ENCODE measurements around the gene RASSF7. TPM values are rescaled to one million over a fixed set of nuclear protein-coding genes. Genes with fewer than 3 reads are reported as not detected.
A peak's percentile ranks its signal among the peaks of the same experiment; 100 is the strongest.

The RASSF7 gene
- total RNA-seq (2014; rRNA removed; shearing (Covaris generic)) (18.8 and 19.3 TPM in 2 replicates), polyA plus RNA-seq (2016; fragmentation: Nextera tagmentation; extraction: Ambion mirVana) (10.6 and 11.9 TPM in 2 replicates)

- WGBS, 2 experiments (ENCODE audit: low coverage in 1 of 2, low lambda C conversion rate in 2 of 2, missing lambda C conversion rate in 2 of 2) = 3 to 6% methylated on average over 31 to 65 of the region's 95 CpGs
- peak; percentile 89 for DNase-seq
- H3F3A ChIP-seq (ENCODE audit: insufficient read depth) = no peaks in the 10 kb centered on the region
- no peaks in the 10 kb centered on the region for H3K9me2 ChIP-seq (ENCODE audit: insufficient read depth)
- H3K9ac ChIP-seq = peak within 1 kb of the TSS; percentile 52
- H3K4me2 ChIP-seq (ENCODE audit: unreplicated experiment) = peak within 1 kb of the TSS; percentile 77
- TF ChIP-seq EZH2phosphoT487 (IDR thresholded peaks at IDR 0.05; ENCODE audit: insufficient read depth, low read depth) = no peak
- no peak for TF ChIP-seq EZH2 (IDR thresholded peaks at IDR 0.05; ENCODE audit: insufficient read depth, poor library complexity, severe bottlenecking)
- H3K36me3 ChIP-seq (ENCODE audit: low read depth) = no peaks in the 10 kb centered on the region
- in situ Hi-C loops (cut with MboI) = no loop called here
- no peaks in the 10 kb centered on the region for H3K9me3 ChIP-seq (ENCODE audit: low read depth)
- H3K79me2 ChIP-seq (ENCODE audit: insufficient read depth) = no peaks in the 10 kb centered on the region
- peak within 1 kb of the TSS; percentile 79 for H3K4me3 ChIP-seq
- no peaks in the 10 kb centered on the region for H3K4me1 ChIP-seq (ENCODE audit: insufficient read depth)
- H3K27me3 ChIP-seq (replicated peaks; ENCODE audit: insufficient read depth) = peaks cover 12% of the 10 kb centered on the region; the same call in 1 of the 2 replicates
- no peak within 1 kb of the TSS for H3K27ac ChIP-seq
- no peaks in the 10 kb centered on the region for H4K20me1 ChIP-seq (ENCODE audit: insufficient read depth)
- H2AFZ ChIP-seq = peak within 1 kb of the TSS; percentile 81
Measured at GRCh38 chr11:560305-561147, at the start of gene RASSF7, which contains the start of gene LMNTD2. Gene RASSF7 (plus strand): TSS chr11:560970. CDS start chr11:561769, 799 bp downstream. Gene LMNTD2 (minus strand): TSS chr11:560738. CDS start chr11:560716, 22 bp downstream.

DNA sequence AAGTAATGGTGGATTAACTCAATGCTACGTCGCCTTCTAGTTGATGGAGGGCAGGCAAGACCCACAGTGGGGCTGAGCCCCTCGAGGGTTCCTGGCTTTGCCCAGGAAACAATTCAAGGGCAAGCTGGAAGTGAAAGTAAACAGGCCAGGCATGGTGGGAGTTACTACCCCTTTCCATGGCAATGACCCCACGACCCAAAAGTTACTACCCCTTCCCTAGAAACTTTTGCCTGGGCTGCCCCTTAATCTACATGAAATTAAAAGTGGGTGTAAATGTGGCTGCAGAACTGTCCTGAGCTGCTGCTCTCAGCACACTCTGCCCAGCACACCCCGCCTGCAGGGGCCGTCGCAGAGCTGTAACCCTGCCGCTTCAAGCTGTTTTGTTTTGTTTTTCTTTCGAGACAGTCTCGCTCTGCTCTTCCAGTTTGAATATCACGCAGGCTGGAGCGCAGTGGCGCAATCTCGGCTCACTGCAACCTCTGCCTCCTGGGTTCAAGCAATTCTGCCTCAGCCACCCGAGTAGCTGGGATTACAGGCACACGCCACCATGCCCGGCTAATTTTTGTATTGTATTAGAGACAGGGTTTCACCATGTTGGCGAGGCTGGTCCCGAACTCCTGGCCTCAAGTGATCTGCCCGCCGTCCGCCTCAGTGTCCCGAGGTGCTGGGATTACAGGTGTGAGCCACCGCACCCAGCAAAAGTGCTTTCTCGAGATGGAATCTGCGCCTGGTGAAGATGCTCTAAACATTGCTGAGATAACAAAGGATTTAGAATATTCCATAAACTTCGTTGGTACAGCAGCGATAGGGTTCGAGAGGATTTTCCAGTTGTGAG, 47.8 kb upstream of the RASSF7 start:
- Histone ChIP-seq H3K4me2 (ENCODE audit: unreplicated experiment) (no peak overlapping the region), H3K27me3 (replicated peaks; ENCODE audit: insufficient read depth) (no peaks in the 10 kb centered on the region), H3K36me3 (ENCODE audit: low read depth) (peaks cover 13% of the 10 kb centered on the region; the same call in 1 of the 2 replicates), H3K4me1 (ENCODE audit: insufficient read depth) (peaks cover 6% of the 10 kb centered on the region; the same call in 1 of the 2 replicates), H3K9me3 (ENCODE audit: low read depth) (no peaks in the 10 kb centered on the region), H3K9me2 (ENCODE audit: insufficient read depth) (no peaks in the 10 kb centered on the region), H3K27ac (no peak overlapping the region), H3K9ac (no peak overlapping the region), H3F3A (ENCODE audit: insufficient read depth) (no peaks in the 10 kb centered on the region), H3K4me3 (no peak overlapping the region), H4K20me1 (ENCODE audit: insufficient read depth) (no peaks in the 10 kb centered on the region), H3K79me2 (ENCODE audit: insufficient read depth) (peaks cover 42% of the 10 kb centered on the region), H2AFZ (no peak overlapping the region)
- DNase-seq = no peak
- WGBS, 2 experiments (ENCODE audit: low coverage in 1 of 2, low lambda C conversion rate in 2 of 2, missing lambda C conversion rate in 2 of 2) = 94 to 95% methylated on average over 29 of the region's 29 CpGs
- TF ChIP-seq EZH2phosphoT487 (IDR thresholded peaks at IDR 0.05; ENCODE audit: insufficient read depth, low read depth) = no peak
- TF ChIP-seq EZH2 (IDR thresholded peaks at IDR 0.05; ENCODE audit: insufficient read depth, poor library complexity, severe bottlenecking) = no peak
- in situ Hi-C loops (cut with MboI) = no loop called here

GRCh38 chr11:514606-515005, 46.2 kb upstream of the RASSF7 start:
- H3K9ac ChIP-seq = no peak overlapping the region
- no peaks in the 10 kb centered on the region for H3K9me3 ChIP-seq (ENCODE audit: low read depth)
- no peak overlapping the region for H2AFZ ChIP-seq
- no peaks in the 10 kb centered on the region for H3K27me3 ChIP-seq (replicated peaks; ENCODE audit: insufficient read depth)
- WGBS, 2 experiments (ENCODE audit: low coverage in 1 of 2, low lambda C conversion rate in 2 of 2, missing lambda C conversion rate in 2 of 2) = 99% methylated on average over 10 of the region's 10 CpGs
- DNase-seq = no peak
- H3K4me3 ChIP-seq = no peak overlapping the region
- H3K36me3 ChIP-seq (ENCODE audit: low read depth) = peaks cover 3% of the 10 kb centered on the region; the same call in 1 of the 2 replicates
- H3K27ac ChIP-seq = no peak overlapping the region
- in situ Hi-C loops (cut with MboI) = no loop called here
- no peaks in the 10 kb centered on the region for H3F3A ChIP-seq (ENCODE audit: insufficient read depth)
- TF ChIP-seq EZH2 (IDR thresholded peaks at IDR 0.05; ENCODE audit: insufficient read depth, poor library complexity, severe bottlenecking) = no peak
- TF ChIP-seq EZH2phosphoT487 (IDR thresholded peaks at IDR 0.05; ENCODE audit: insufficient read depth, low read depth) = no peak
- H3K4me1 ChIP-seq (ENCODE audit: insufficient read depth) = peaks cover 9% of the 10 kb centered on the region; the same call in 1 of the 2 replicates
- no peaks in the 10 kb centered on the region for H3K9me2 ChIP-seq (ENCODE audit: insufficient read depth)
- H4K20me1 ChIP-seq (ENCODE audit: insufficient read depth) = no peaks in the 10 kb centered on the region
- H3K4me2 ChIP-seq (ENCODE audit: unreplicated experiment) = no peak overlapping the region
- peaks cover 27% of the 10 kb centered on the region for H3K79me2 ChIP-seq (ENCODE audit: insufficient read depth)

DNA sequence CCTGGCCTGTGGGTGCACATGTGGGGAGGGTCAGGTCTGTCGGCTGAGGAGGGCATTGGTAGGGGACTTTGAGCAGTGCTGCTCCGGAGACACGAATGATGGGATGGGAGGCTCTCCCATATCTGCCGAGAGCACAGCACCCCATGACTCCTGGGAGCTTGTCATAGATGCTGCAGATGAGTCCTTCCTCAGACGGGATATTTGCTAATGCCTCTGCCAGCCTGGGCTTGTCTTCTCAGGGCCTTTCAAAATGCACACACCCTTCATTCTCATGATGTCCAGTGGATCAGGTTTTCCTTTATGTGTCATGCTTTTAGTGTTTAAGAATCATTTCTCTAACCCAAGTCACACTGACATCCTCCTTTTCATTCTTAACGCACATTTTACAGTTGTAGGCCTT, 45.6 kb upstream of the RASSF7 start:
- 67 to 74% methylated on average over 6 of the region's 6 CpGs for WGBS, 2 experiments (ENCODE audit: low coverage in 1 of 2, low lambda C conversion rate in 2 of 2, missing lambda C conversion rate in 2 of 2)
- Histone ChIP-seq H3K27ac (no peak overlapping the region), H3K4me3 (no peak overlapping the region), H3F3A (ENCODE audit: insufficient read depth) (no peaks in the 10 kb centered on the region), H3K79me2 (ENCODE audit: insufficient read depth) (peaks cover 22% of the 10 kb centered on the region), H3K4me1 (ENCODE audit: insufficient read depth) (peaks cover 9% of the 10 kb centered on the region; the same call in 1 of the 2 replicates), H3K27me3 (replicated peaks; ENCODE audit: insufficient read depth) (no peaks in the 10 kb centered on the region), H3K9me3 (ENCODE audit: low read depth) (no peaks in the 10 kb centered on the region), H3K36me3 (ENCODE audit: low read depth) (peaks cover 3% of the 10 kb centered on the region; the same call in 1 of the 2 replicates), H4K20me1 (ENCODE audit: insufficient read depth) (no peaks in the 10 kb centered on the region), H3K9me2 (ENCODE audit: insufficient read depth) (no peaks in the 10 kb centered on the region), H3K9ac (no peak overlapping the region), H2AFZ (no peak overlapping the region), H3K4me2 (ENCODE audit: unreplicated experiment) (no peak overlapping the region)
- in situ Hi-C loops (cut with MboI) = no loop called here
- peak; percentile 33 for DNase-seq
- TF ChIP-seq EZH2 (IDR thresholded peaks at IDR 0.05; ENCODE audit: insufficient read depth, poor library complexity, severe bottlenecking) = no peak
- TF ChIP-seq EZH2phosphoT487 (IDR thresholded peaks at IDR 0.05; ENCODE audit: insufficient read depth, low read depth) = no peak

All from GM23248 (cell line).